C1 segment of cervical spinal cord (tissue), 14 donors: Measurements from ENCODE around the gene CMIP.

Experiments used
- DNase-seq, 14 donors: peaks; one replicate each; lab custom pipeline; 2025; lab: John Stamatoyannopoulos, UW

CMIP gene

GRCh38 chr16:81547939-81548216, 103.3 kb downstream of the CMIP start:
- no peak for DNase-seq

- DNase-seq: no peak
These were observed 103.9 kb downstream of the CMIP start for GRCh38 chr16:81548551-81548875.

GRCh38 chr16:81548876-81549546, 104.4 kb downstream of the CMIP start:
- DNase-seq: no peak

GRCh38 chr16:81549547-81550431, 105.2 kb downstream of the CMIP start:
- DNase-seq: no peak

GRCh38 chr16:81550432-81550808, 105.8 kb downstream of the CMIP start:
- no peak for DNase-seq

- no peak for DNase-seq
These were observed 106.7 kb downstream of the CMIP start for GRCh38 chr16:81551151-81551808.

- no peak for DNase-seq
These were observed 107.3 kb downstream of the CMIP start for GRCh38 chr16:81551821-81552304.

GRCh38 chr16:81552743-81553079, 108.1 kb downstream of the CMIP start:
- no peak for DNase-seq

GRCh38 chr16:81553080-81553813, 108.6 kb downstream of the CMIP start:
- peak in 1 of 14 donors; percentile 26 for DNase-seq

- DNase-seq: no peak
These were observed 109.4 kb downstream of the CMIP start for GRCh38 chr16:81553814-81554675.

- DNase-seq: no peak
These were observed 110.4 kb downstream of the CMIP start for GRCh38 chr16:81554979-81555378.

- DNase-seq: no peak
These were observed 111.1 kb downstream of the CMIP start for GRCh38 chr16:81555660-81556059.

GRCh38 chr16:81556715-81557284, 112.2 kb downstream of the CMIP start:
- DNase-seq: no peak

GRCh38 chr16:81558077-81558443, 113.5 kb downstream of the CMIP start:
- no peak for DNase-seq

GRCh38 chr16:81558444-81559175, 114.0 kb downstream of the CMIP start:
- DNase-seq: peak in 3 of 14 donors; percentile 6 to 14 (median 14)

- no peak for DNase-seq
These were observed 116.5 kb downstream of the CMIP start for GRCh38 chr16:81560979-81561657.

- DNase-seq: no peak
These were observed 117.7 kb downstream of the CMIP start for GRCh38 chr16:81562174-81562849.

GRCh38 chr16:81562926-81563325, 118.3 kb downstream of the CMIP start:
- no peak for DNase-seq

- peak in 2 of 14 donors; percentile 12 to 15 for DNase-seq
These were observed 119.9 kb downstream of the CMIP start for GRCh38 chr16:81564421-81564911.
